Astrocyte of the spinal cord (primary cell): ENCODE measurements around the gene FSCN2.

Source experiments
- DNase-seq: peaks from one replicate; pipeline ENCODE4 v3.0.0; 2011; ENCODE audit warnings: low read depth, low spot score
- H3K4me3 ChIP-seq: 2 replicates; pipeline ENCODE4 v1.5.1; 2011; ENCODE audit warnings: low read depth, mild to moderate bottlenecking, low read length, moderate library complexity
- in situ Hi-C: cut with HindIII; loops from 2 replicates; pipeline ENCODE4 v1.10.0; 2017; ENCODE audit warnings: low sequenced_read_pairs
- TF ChIP-seq, protein P1 (sequence below): IDR thresholded peaks from 2 replicates; pipeline ENCODE4 v1.5.1; 2012; ENCODE audit warnings: low read depth, mild to moderate bottlenecking, low read length, inconsistent platforms

FSCN2 gene

DNA sequence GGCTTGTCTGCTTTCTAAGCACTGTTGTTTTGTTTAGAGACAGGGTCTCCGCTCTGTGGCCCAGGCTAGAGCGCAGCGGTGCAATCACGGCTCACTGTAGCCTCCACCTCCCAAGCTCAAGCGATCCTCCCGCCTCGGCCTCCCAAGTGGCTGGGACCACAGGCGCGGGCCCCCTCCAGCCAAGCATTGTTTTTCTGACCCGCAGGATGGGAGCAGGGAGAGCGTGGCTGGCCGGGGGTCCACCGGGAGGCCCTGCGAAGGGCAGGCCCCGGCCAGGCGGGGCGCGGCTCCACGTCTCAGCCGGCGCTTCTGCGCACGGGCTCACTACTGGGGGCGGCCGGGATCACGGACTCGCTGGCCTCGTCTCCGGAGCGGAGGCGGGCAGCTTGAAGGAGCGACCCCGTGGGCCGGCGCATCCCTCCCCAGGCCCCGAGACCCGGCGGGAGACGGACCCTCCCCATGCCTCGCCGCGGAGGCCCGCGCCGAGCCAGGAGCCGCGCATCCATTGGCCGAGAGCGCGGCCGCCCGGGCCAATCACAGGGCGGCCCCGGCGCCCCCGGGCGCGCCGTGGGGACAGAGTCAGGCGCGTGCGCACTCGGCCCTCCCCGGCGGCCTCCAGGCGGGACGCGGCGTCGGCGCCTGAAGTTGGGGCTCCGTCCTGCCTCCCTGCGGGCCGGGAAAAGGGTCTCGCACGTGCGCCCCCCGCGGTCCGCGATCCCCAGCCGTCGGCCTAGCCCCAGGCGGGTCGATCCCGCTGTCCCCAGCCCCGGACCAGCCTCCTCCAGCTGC is 40.5 kb upstream of the FSCN2 start:
- peak overlapping the region; percentile 41 for H3K4me3 ChIP-seq
- in situ Hi-C loops = no loop called here
- peak; percentile 57 for DNase-seq
- TF ChIP-seq, protein P1, sequence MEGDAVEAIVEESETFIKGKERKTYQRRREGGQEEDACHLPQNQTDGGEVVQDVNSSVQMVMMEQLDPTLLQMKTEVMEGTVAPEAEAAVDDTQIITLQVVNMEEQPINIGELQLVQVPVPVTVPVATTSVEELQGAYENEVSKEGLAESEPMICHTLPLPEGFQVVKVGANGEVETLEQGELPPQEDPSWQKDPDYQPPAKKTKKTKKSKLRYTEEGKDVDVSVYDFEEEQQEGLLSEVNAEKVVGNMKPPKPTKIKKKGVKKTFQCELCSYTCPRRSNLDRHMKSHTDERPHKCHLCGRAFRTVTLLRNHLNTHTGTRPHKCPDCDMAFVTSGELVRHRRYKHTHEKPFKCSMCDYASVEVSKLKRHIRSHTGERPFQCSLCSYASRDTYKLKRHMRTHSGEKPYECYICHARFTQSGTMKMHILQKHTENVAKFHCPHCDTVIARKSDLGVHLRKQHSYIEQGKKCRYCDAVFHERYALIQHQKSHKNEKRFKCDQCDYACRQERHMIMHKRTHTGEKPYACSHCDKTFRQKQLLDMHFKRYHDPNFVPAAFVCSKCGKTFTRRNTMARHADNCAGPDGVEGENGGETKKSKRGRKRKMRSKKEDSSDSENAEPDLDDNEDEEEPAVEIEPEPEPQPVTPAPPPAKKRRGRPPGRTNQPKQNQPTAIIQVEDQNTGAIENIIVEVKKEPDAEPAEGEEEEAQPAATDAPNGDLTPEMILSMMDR = no peak

- DNase-seq = no peak
- in situ Hi-C loops = no loop called here
- TF ChIP-seq, protein P1 = no peak
- H3K4me3 ChIP-seq = peak overlapping the region; percentile 41
These were observed 39.8 kb upstream of the FSCN2 start for GRCh38 chr17:81488276-81488860.

- H3K4me3 ChIP-seq = no peak overlapping the region
- TF ChIP-seq, protein P1 = no peak
- in situ Hi-C loops = no loop called here
- no peak for DNase-seq
These were observed 38.9 kb upstream of the FSCN2 start for GRCh38 chr17:81489012-81489997.

DNA sequence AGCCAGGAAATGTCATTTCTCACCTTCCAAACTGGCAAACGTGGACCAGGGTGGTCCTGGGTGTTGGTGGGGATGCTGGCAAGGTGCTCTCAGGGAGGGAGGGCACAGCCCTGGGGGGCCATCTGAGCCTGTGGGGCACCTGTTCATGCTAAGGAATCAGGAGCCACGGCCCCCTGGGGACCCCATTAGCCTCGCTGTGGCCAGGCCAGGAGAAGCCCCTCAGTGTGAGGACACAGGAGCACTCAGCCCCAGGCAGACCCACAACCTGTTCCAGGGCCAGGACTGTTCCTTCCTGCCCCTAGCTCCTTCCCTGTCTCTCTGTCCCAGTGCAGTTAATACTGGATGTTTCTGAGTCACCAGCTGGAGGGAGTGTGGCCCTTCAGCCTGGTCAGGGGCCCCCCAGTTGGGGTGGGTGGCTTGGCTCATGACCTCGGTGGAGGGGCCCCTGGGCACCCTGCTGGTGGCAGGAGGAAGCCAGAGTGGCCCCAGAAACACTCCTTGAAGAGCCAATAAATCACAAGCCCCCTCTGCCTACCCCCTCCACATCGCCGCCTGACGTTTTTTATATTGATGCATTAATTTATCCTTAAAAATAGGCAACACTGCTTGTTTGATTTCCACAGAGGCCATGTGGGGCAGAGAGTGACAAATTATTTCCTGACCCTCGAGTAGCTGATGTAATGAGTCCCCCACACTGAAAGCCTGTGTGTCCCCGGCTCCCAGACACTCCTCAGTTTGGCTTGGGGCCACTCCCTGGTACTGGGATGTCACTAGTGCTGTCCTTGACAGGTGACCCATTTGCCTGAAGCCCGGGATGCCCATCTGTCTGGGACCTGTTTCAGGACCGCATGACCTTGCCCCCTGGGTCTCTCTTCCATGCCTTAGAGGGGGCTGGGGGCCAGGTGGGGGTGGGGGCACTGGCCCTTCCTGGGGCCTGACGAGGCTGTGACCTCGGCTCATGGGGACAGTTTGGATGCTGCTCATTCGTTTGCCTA is 37.9 kb upstream of the FSCN2 start:
- TF ChIP-seq, protein P1 = no peak
- in situ Hi-C loops = no loop called here
- DNase-seq = no peak

DNA sequence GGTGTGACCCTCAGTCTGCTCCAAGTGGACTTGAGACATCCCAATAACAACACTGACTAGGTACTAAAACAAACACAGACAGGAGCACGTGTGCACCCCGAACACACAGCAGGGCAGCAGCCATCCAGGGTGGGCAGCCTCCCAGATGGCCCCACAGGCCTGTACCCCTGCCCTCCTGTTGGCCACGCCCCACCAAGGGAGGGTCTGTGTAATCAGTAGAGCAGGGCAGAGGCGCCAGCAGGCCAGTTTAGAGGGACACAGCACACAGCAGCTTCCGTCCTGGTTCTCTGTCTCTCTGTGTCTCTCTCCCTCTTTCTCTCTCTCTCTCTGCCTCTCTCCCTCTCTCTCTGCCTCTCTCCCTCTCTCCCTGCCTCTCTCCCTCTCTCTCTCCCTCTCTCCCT is 37.0 kb upstream of the FSCN2 start:
- no peak for DNase-seq
- in situ Hi-C loops = no loop called here
- H3K4me3 ChIP-seq = no peak overlapping the region
- TF ChIP-seq, protein P1 = no peak

More for the DNA sequence above, 37.9 kb upstream of the FSCN2 start:
- H3K4me3 ChIP-seq = no peak overlapping the region
